ENCODE measurements around the gene FARP2. TPM values are rescaled to one million over a fixed set of nuclear protein-coding genes. Genes with fewer than 3 reads are reported as not detected.
"Not testable (repeated sequence)": the region's sequence is repeated elsewhere in the genome, so short reads cannot be mapped to it uniquely, and the experiment has no call there.

The FARP2 gene
- total RNA-seq, 1 experiment from 2014 or later: 59.0 TPM

GRCh38 chr2:241376808-241377207 is 20.7 kb downstream of the FARP2 start:
- intact Hi-C loops (cut with micrococcal nuclease; ENCODE audit: unreplicated experiment): no loop called here
- no peaks in the 10 kb centered on the region for H3K27me3 Mint-ChIP-seq (ENCODE audit: unreplicated experiment)
- H3K27ac Mint-ChIP-seq (ENCODE audit: unreplicated experiment): no peak overlapping the region
- TF ChIP-seq CTCF (IDR thresholded peaks at IDR 0.05; ENCODE audit: unreplicated experiment): no peak
- DNase-seq: no peak
- no peak overlapping the region for H3K4me3 Mint-ChIP-seq (ENCODE audit: low read depth, unreplicated experiment)
- CTCF ChIA-PET: no interaction called here
- peaks cover 21% of the 10 kb centered on the region for H3K36me3 Mint-ChIP-seq (ENCODE audit: insufficient read depth, unreplicated experiment)
- peaks cover 51% of the 10 kb centered on the region for H3K4me1 Mint-ChIP-seq (ENCODE audit: low read depth, unreplicated experiment)
- no TSS peak for BruUV-seq (replicated peaks)
- H3K9me3 Mint-ChIP-seq (ENCODE audit: low read depth, unreplicated experiment): no peaks in the 10 kb centered on the region

GRCh38 chr2:241378816-241379215 is 22.7 kb downstream of the FARP2 start:
- H3K27ac Mint-ChIP-seq (ENCODE audit: unreplicated experiment): no peak overlapping the region
- TF ChIP-seq CTCF (IDR thresholded peaks at IDR 0.05; ENCODE audit: unreplicated experiment): no peak
- peaks cover 31% of the 10 kb centered on the region for H3K4me1 Mint-ChIP-seq (ENCODE audit: low read depth, unreplicated experiment)
- CTCF ChIA-PET: interaction anchor here (0.7 kb wide), 1 partner anchor 1891 kb away, joined by 3 read pairs; no protein-coding TSS in a partner anchor
- no TSS peak for BruUV-seq (replicated peaks)
- H3K4me3 Mint-ChIP-seq (ENCODE audit: low read depth, unreplicated experiment): no peak overlapping the region
- H3K27me3 Mint-ChIP-seq (ENCODE audit: unreplicated experiment): no peaks in the 10 kb centered on the region
- H3K9me3 Mint-ChIP-seq (ENCODE audit: low read depth, unreplicated experiment): no peaks in the 10 kb centered on the region
- no peak for DNase-seq
- intact Hi-C loops (cut with micrococcal nuclease; ENCODE audit: unreplicated experiment): no loop called here
- peaks cover 24% of the 10 kb centered on the region for H3K36me3 Mint-ChIP-seq (ENCODE audit: insufficient read depth, unreplicated experiment)

GRCh38 chr2:241379481-241380480 is 23.7 kb downstream of the FARP2 start:
- intact Hi-C loops (cut with micrococcal nuclease; ENCODE audit: unreplicated experiment): no loop called here
- no peak for DNase-seq
- BruUV-seq (replicated peaks): no TSS peak
- CTCF ChIA-PET: no interaction called here
- no peak for TF ChIP-seq CTCF (IDR thresholded peaks at IDR 0.05; ENCODE audit: unreplicated experiment)
- Mint-ChIP-seq H3K4me1 (ENCODE audit: low read depth, unreplicated experiment) (peaks cover 29% of the 10 kb centered on the region), H3K27me3 (ENCODE audit: unreplicated experiment) (no peaks in the 10 kb centered on the region), H3K4me3 (ENCODE audit: low read depth, unreplicated experiment) (no peak overlapping the region), H3K36me3 (ENCODE audit: insufficient read depth, unreplicated experiment) (peaks cover 19% of the 10 kb centered on the region), H3K27ac (ENCODE audit: unreplicated experiment) (no peak overlapping the region), H3K9me3 (ENCODE audit: low read depth, unreplicated experiment) (no peaks in the 10 kb centered on the region)

- H3K4me1 Mint-ChIP-seq (ENCODE audit: low read depth, unreplicated experiment): peaks cover 9% of the 10 kb centered on the region
- no peaks in the 10 kb centered on the region for H3K9me3 Mint-ChIP-seq (ENCODE audit: low read depth, unreplicated experiment)
- CTCF ChIA-PET: no interaction called here
These were observed 25.8 kb downstream of the FARP2 start for GRCh38 chr2:241381872-241382271.

GRCh38 chr2:241385450-241385849 is 29.4 kb downstream of the FARP2 start:
- CTCF ChIA-PET; H3K4me1 Mint-ChIP-seq (ENCODE audit: low read depth, unreplicated experiment); H3K9me3 Mint-ChIP-seq (ENCODE audit: low read depth, unreplicated experiment); DNase-seq; H3K36me3 Mint-ChIP-seq (ENCODE audit: insufficient read depth, unreplicated experiment); BruUV-seq (replicated peaks); intact Hi-C loops (cut with micrococcal nuclease; ENCODE audit: unreplicated experiment); H3K27me3 Mint-ChIP-seq (ENCODE audit: unreplicated experiment); H3K27ac Mint-ChIP-seq (ENCODE audit: unreplicated experiment); H3K4me3 Mint-ChIP-seq (ENCODE audit: low read depth, unreplicated experiment): not testable (repeated sequence)

More at GRCh38 chr2:241381872-241382271, 25.8 kb downstream of the FARP2 start:
- Mint-ChIP-seq H3K36me3 (ENCODE audit: insufficient read depth, unreplicated experiment) (peaks cover 11% of the 10 kb centered on the region), H3K27ac (ENCODE audit: unreplicated experiment) (no peak overlapping the region), H3K27me3 (ENCODE audit: unreplicated experiment) (no peaks in the 10 kb centered on the region), H3K4me3 (ENCODE audit: low read depth, unreplicated experiment) (no peak overlapping the region)
- DNase-seq: no peak
- no peak for TF ChIP-seq CTCF (IDR thresholded peaks at IDR 0.05; ENCODE audit: unreplicated experiment)
- no TSS peak for BruUV-seq (replicated peaks)
- intact Hi-C loops (cut with micrococcal nuclease; ENCODE audit: unreplicated experiment): no loop called here

All from Calu3 (cell line).